VCaP (cell line): ENCODE data around the gene PRKG2.

Experiments
- H3K27ac ChIP-seq: fragments of 450-650 bp; 2 replicates; pipeline ENCODE4 v1.5.1; 2017
- TF ChIP-seq, protein P1 (sequence below): fragments of 450-650 bp; conservative IDR thresholded peaks from 2 replicates; pipeline ENCODE4 v1.5.1; 2017; ENCODE audit warnings: mild to moderate bottlenecking, moderate library complexity

Gene PRKG2

GRCh38 chr4:81213671-81214070, 1.4 kb downstream of the PRKG2 start:
- TF ChIP-seq, protein P1, sequence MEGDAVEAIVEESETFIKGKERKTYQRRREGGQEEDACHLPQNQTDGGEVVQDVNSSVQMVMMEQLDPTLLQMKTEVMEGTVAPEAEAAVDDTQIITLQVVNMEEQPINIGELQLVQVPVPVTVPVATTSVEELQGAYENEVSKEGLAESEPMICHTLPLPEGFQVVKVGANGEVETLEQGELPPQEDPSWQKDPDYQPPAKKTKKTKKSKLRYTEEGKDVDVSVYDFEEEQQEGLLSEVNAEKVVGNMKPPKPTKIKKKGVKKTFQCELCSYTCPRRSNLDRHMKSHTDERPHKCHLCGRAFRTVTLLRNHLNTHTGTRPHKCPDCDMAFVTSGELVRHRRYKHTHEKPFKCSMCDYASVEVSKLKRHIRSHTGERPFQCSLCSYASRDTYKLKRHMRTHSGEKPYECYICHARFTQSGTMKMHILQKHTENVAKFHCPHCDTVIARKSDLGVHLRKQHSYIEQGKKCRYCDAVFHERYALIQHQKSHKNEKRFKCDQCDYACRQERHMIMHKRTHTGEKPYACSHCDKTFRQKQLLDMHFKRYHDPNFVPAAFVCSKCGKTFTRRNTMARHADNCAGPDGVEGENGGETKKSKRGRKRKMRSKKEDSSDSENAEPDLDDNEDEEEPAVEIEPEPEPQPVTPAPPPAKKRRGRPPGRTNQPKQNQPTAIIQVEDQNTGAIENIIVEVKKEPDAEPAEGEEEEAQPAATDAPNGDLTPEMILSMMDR = no peak
- no peak overlapping the region for H3K27ac ChIP-seq

- TF ChIP-seq, protein P1 = no peak
- H3K27ac ChIP-seq = no peak overlapping the region
Measured at GRCh38 chr4:81211956-81212355, 3.1 kb downstream of the PRKG2 start.

- TF ChIP-seq, protein P1 = no peak
- H3K27ac ChIP-seq = no peak overlapping the region
Measured at GRCh38 chr4:81207828-81208227, 7.2 kb downstream of the PRKG2 start.

DNA sequence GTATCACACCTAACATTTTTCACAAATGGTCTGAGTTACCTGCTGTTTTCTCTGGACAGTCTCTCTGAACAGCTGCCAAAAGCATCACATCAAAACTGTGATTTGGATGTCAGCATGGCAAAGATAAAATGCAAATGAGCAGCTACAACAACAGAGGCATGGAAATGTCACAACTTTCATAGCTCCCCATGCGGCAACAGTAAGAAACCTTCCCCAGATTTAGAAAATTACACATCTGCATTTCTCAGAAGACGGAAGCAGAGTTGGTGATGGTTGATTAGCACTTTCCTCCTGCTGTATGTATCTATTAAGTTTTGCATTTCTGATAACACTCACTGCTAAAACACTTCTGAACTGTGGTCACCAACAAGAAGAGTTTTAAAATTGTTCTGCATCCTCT, 9.7 kb downstream of the PRKG2 start:
- TF ChIP-seq, protein P1 = no peak
- H3K27ac ChIP-seq = no peak overlapping the region

GRCh38 chr4:81204571-81204970, 10.5 kb downstream of the PRKG2 start:
- TF ChIP-seq, protein P1 = no peak
- no peak overlapping the region for H3K27ac ChIP-seq

- TF ChIP-seq, protein P1 = no peak
- H3K27ac ChIP-seq = no peak overlapping the region
Measured at GRCh38 chr4:81199831-81200230, 15.2 kb downstream of the PRKG2 start.

DNA sequence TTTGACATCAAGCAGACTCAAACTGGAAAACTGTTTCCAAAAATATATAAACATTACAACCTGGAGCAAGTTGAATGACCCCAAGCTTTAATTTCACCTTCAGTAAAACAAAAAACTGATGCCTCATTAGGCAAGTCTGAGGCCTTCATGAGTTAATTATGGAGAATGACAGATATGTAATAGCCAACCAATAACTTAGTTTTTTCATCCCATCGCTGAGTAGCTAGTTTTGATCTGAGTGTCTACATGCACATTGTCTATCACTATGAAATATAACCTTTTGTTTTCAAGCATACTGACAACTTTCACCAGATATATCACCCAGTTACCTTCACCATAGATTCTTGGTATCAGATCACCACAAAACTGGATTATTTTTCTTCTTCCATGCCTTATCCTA, 16.4 kb downstream of the PRKG2 start:
- TF ChIP-seq, protein P1 = no peak
- no peak overlapping the region for H3K27ac ChIP-seq
